Epithelial cell of esophagus (primary cell): Measurements from ENCODE around the gene DMRTC1.
"Not testable (repeated sequence)": the region's sequence is repeated elsewhere in the genome, so short reads cannot be mapped to it uniquely, and the experiment has no call there.

Experiments used
- DNase-seq: peaks from one replicate; pipeline ENCODE4 v3.0.0; 2010; ENCODE audit warnings: low read depth
- H3K4me3 ChIP-seq: 2 replicates; pipeline ENCODE4 v1.5.1; 2011; ENCODE audit warnings: mild to moderate bottlenecking, low read length, control low read depth

Gene DMRTC1

DNA sequence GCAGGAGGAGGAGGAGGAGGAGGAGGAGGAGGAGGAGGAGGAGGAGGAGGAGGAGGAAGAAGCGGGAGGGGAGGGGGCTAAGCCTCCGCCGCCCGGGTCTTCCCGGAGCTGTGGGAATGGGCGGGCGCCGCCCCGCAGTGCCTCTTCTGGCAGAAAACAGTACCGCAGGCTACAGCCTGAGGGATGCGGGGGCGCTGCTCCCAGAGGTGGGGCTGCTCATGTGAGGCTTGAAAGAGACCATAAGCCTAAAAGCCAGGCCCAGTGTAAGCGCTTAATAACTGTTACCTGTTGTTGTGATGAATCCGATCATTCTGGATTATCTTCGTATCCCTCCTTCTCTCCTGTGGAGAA, at the start of gene DMRTC1:
Gene DMRTC1 (minus strand): TSS at position 19 of the 351 bp plus-strand sequence. CDS start 68,143 bp downstream, outside the sequence.
- not testable (repeated sequence) for DNase-seq, H3K4me3 ChIP-seq

DNA sequence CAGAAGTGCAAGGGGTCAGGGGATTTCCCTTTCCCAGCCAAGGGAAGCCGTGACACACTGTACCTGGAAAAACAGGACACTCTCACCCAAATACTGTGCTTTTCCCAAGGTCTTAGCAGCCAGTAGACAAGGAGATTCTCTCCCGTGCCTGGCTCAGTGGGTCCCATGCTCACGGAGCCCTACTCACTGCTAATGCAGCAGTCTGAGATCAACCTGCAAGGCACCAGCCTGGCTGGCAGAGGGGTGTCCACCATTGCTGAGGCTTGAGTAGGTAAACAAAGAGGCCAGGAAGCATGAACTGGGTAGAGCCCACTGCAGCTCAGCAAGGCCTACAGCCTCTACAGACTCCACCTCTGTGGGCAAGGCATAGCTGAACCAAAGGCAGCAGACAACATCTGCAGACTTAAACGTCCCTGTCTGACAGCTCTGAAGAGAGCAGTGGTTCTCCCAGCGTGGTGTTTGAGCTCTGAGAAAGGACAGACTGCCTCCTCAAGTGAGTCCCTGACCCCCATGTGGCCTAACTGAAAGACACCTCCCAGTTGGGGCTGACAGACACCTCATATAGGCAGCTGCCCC, 37.3 kb upstream of the DMRTC1 start:
- not testable (repeated sequence) for H3K4me3 ChIP-seq

DNA sequence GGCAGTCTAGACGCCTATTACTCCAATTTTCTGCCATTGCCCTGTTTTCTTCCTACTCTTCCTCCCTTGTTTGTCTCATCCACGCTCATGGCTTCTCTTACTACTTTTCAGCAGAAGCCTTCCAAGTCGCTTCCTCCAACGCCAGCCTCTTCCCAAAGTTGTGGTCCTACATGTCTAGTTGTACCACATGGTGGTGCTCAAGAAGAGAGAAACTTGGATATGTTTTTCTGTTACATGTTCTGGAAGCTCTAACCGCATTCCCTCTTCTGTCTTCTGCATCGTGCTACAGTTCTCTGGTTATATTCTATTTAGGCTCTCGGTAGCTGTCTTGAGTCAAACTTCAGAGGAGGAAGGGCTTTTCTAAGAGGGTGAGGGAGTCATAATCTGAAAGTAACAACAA, 31.2 kb upstream of the DMRTC1 start:
- not testable (repeated sequence) for DNase-seq, H3K4me3 ChIP-seq

More for the DNA sequence above, 37.3 kb upstream of the DMRTC1 start:
- not testable (repeated sequence) for DNase-seq

DNA sequence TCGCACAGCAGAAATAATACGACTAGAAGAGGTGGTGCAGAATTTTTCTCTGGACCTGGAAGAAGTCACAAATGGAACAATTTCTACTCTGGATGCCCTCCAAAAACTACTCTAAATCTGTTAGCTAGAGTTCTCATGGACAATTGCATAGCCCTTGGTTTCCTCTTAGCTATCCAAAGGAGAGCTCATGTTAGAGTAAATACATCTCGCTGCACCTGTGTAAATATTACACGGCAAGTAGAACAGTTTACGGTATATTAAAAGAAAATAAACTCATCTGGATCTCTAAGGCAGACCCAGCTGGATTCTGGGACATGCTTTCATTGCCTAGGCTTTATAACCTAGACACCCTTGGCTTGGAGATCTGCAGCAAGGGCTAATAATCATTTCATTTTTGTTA, 28.2 kb upstream of the DMRTC1 start:
- DNase-seq, H3K4me3 ChIP-seq: not testable (repeated sequence)

DNA sequence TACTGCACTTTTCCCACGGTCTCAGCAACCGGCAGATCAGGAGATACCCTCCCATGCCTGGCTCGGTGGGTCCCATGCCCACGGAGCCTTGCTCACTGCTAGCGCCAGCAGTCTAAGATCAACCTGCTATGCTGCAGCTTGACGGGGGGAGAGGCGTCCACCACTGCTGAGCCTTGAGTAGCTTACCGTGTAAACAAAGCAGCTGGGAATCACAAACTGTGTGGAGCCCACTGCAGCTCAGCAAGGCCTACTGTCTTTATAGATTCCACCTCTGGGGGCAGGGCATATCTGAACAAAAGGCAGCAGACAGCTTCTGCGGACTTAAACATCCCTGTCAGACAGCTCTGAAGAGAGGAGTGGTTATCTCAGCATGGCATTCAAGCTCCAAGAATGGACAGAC, 16.3 kb upstream of the DMRTC1 start:
- not testable (repeated sequence) for DNase-seq, H3K4me3 ChIP-seq

DNA sequence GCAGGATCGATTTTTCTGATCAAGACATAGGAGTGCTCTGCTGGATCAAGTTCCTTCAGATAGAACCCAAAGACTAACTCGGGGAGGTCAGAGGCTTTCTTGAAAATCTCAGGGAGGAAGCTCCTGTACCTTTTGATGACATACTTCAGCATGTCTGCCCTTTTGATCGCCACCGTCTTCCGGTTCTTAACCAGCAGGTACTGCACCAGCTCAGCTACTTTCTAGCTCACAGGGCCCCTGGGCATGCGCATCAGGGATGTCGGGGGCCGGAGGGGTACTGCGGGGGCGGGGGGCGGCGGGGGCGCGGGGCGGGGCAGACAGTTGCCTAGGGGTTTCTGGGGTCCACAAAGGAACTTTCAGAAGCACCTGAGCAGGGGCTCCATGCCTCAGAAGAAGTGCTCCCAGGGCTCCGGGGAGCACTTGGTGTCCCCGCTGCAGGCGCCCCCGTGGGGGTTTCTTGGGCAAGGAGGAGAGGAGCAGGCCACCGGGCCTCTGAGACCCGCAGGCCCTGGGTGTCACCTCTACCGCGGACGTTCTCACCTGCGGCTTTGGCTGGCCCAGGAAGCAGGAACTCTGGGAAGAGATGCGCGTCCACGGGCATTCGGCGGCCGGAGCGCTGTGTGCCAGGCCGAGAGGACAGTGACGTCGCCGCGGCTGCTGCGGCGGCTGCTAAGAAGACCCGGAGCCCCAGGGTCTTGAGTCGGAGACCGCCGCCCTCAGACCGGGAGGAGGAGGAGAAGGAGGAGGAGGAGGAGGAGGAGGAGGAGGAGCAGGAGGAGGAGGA, 410 bp downstream of the DMRTC1 start:
- H3K4me3 ChIP-seq, DNase-seq: not testable (repeated sequence)

DNA sequence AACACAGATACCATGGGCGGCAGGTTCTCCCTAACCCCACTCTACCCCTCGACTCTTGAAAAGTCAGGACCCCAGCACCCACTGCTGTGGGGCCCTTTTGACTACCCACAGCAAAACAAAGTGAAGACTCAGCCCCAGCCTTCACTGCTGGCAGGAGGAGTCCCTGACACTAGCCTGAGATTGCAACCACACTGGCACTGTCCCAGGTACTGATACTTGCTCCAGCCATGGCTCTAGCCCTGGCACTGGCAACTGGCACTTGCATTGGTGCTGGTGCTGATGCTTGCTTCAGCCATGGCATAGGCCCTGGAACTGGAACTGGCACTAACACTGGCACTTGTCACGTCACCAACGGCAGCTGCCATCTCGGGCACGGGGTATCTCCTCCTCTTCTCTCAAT, 1.4 kb downstream of the DMRTC1 start:
- not testable (repeated sequence) for DNase-seq

GRCh38 chrX:72937906-72938305, 5.7 kb downstream of the DMRTC1 start, which contains the start of gene FAM236A:
Gene FAM236A (plus strand): TSS chrX:72938206. CDS start chrX:72938263, 57 bp downstream.
- not testable (repeated sequence) for H3K4me3 ChIP-seq, DNase-seq

More for the DNA sequence above, 1.4 kb downstream of the DMRTC1 start:
- H3K4me3 ChIP-seq, result not testable (repeated sequence)

DNA sequence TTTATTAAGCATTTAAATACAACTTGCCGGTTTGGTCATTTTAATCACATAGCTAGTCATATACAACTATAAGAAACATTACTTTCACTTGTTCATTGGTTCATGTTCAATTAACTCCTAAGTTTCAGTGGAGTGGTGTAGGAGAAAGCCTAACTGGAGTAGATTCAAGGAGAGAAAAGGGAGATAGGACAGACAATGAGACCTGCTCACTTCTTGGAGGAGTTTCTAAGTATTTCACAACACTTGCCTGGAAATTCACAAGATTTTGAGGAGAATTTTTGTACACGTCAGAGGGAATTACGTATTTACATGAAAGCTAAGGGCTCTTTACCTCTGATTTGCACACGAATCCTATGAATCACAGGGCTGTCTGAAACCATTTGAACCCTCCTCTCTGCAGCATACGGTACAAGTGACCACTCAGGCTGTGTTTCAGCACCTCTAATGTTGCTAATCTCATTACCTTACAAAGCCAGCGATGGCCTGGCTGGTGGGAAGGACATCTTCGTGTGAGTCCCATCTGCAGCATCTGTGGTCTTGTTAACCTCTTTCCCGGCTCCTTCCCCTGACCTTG, 6.7 kb downstream of the DMRTC1 start:
- H3K4me3 ChIP-seq, DNase-seq: not testable (repeated sequence)

GRCh38 chrX:72936455-72936854, 7.2 kb downstream of the DMRTC1 start:
- H3K4me3 ChIP-seq, DNase-seq: not testable (repeated sequence)

- not testable (repeated sequence) for DNase-seq, H3K4me3 ChIP-seq
Observed at GRCh38 chrX:72932283-72932682, 11.4 kb downstream of the DMRTC1 start.

GRCh38 chrX:72916096-72916495, 27.5 kb downstream of the DMRTC1 start:
- DNase-seq, H3K4me3 ChIP-seq: not testable (repeated sequence)

GRCh38 chrX:72912315-72912714, 31.3 kb downstream of the DMRTC1 start, which contains the start of gene FAM236C:
Gene FAM236C (plus strand): TSS chrX:72912615. CDS start chrX:72912715, 100 bp downstream.
- H3K4me3 ChIP-seq, DNase-seq: not testable (repeated sequence)

GRCh38 chrX:72889740-72890139, 53.9 kb downstream of the DMRTC1 start:
- not testable (repeated sequence) for H3K4me3 ChIP-seq, DNase-seq

DNA sequence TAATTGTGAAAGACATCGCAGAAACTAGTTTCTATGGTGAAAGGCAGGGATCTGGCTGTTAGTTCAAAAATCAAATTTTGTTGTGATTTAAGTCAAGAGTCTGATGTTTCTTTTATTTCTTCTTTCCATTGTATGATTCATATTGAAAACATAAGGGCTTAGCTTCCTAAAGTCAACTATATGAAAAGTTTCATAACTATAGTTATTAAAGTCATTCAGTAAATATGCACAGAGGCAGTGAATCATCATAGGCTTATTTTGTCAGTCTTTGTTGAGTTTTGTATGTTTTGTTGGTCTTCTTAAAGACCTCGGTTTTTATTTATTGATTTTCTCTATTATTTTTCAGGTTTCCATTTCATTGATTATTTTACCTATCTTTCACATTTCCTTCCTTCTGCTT, 60.7 kb downstream of the DMRTC1 start:
- not testable (repeated sequence) for DNase-seq, H3K4me3 ChIP-seq

- DNase-seq, H3K4me3 ChIP-seq: not testable (repeated sequence)
Observed at GRCh38 chrX:72837532-72837931, 106.1 kb downstream of the DMRTC1 start.

DNA sequence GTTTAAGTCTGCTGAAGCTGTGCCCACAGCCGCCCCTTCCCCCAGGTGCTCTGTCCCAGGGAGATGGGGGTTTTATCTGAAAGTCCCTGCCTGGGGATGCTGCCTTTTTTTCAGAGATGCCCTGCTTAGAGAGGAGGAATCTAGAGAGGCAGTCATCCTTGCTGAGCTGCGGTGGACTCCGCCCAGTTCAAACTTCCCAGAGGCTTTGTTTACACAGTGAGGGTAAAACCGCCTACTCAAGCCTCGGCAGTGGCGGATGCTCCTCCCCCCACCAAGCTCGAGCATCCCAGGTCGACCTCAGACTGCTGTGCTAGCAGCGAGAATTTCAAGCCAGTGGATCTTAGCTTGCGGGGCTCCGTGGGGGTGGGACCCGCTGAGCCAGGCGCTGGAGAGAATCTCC, 112.9 kb downstream of the DMRTC1 start:
- DNase-seq, H3K4me3 ChIP-seq: not testable (repeated sequence)
